H1 (cell line): ENCODE measurements around the gene BRCA2. TPM values are rescaled to one million over a fixed set of nuclear protein-coding genes. Genes with fewer than 3 reads are reported as not detected.

Experiments
- CTCF ChIA-PET: fragments of 300-600 bp; sonication (Branson Sonifier 250); formaldehyde crosslinking; loops from one replicate; lab custom pipeline; 2021; ENCODE audit not compliant: partially characterized antibody; lab: Charles Lee
- POLR2A ChIA-PET: fragments of 300-600 bp; sonication (Branson Sonifier 250); formaldehyde crosslinking; loops from one replicate; lab custom pipeline; 2021; ENCODE audit warnings: inconsistent platforms; ENCODE audit not compliant: partially characterized antibody; lab: Charles Lee
- DNase-seq, 2 experiments: peaks; one replicate each; pipeline versions ENCODE4 v3.0.0 to v3.0.0-alpha.2; 2010 to 2022; ENCODE audit warnings: low spot score in 2 of 2, low read depth in 1 of 2, mixed read lengths in 1 of 2
- FAIRE-seq: peaks from 2 replicates; lab custom pipeline; 2011; peaks lifted over from hg19 to GRCh38; lab: Jason Lieb, UNC
- H2AFZ ChIP-seq: 2 replicates; pipeline ENCODE4 v1.8.1; 2012; ENCODE audit warnings: low read length, inconsistent platforms
- H2AK5ac ChIP-seq: 2 replicates; pipeline ENCODE4 v1.6.1; 2013; ENCODE audit warnings: low read depth, low read length
- H2BK120ac ChIP-seq: replicated peaks from 2 replicates; pipeline ENCODE3; 2013; ENCODE audit warnings: low read depth, low read length, inconsistent platforms
- H2BK12ac ChIP-seq: 2 replicates; pipeline ENCODE4 v1.6.1; 2013; ENCODE audit warnings: low read depth, low read length
- H2BK15ac ChIP-seq: 2 replicates; pipeline ENCODE4 v1.6.1; 2013; ENCODE audit warnings: low read length
- H2BK20ac ChIP-seq: 2 replicates; pipeline ENCODE4 v1.6.1; 2013; ENCODE audit warnings: low read length
- H2BK5ac ChIP-seq: 2 replicates; pipeline ENCODE4 v1.6.1; 2013; ENCODE audit warnings: low read depth, low read length
- H3K14ac ChIP-seq: 2 replicates; pipeline ENCODE4 v1.6.1; 2013; ENCODE audit warnings: inconsistent platforms; ENCODE audit not compliant: insufficient read length
- H3K18ac ChIP-seq: 2 replicates; pipeline ENCODE4 v1.6.1; 2013; ENCODE audit warnings: low read length; ENCODE audit errors: extremely low read depth
- H3K23ac ChIP-seq: 2 replicates; pipeline ENCODE4 v1.6.1; 2013; ENCODE audit warnings: inconsistent platforms; ENCODE audit not compliant: insufficient read length
- H3K23me2 ChIP-seq: 2 replicates; pipeline ENCODE4 v1.6.1; 2013; ENCODE audit warnings: low read depth, low read length
- H3K27ac ChIP-seq: 2 replicates; pipeline ENCODE4 v1.6.1; 2011; ENCODE audit warnings: low read depth, low read length, inconsistent platforms
- H3K27me3 ChIP-seq, 4 experiments: replicated peaks in 1 of 4; 1 replicate in 1 of 4; 2 replicates in 3 of 4; pipeline versions ENCODE4 v1.6.1 to v1.8.1; 2011 to 2013; ENCODE audit warnings: low read length in 3 of 4, mild to moderate bottlenecking in 3 of 4, inconsistent platforms in 2 of 4, mixed read lengths in 2 of 4, moderate library complexity in 1 of 4; ENCODE audit not compliant: control insufficient read depth in 3 of 4, insufficient read depth in 3 of 4; ENCODE audit errors: extremely low read depth in 1 of 4
- H3K36me3 ChIP-seq, 4 experiments: 2 replicates each; pipeline versions ENCODE4 v1.6.1 to v1.8.1; 2011 to 2013; ENCODE audit warnings: mild to moderate bottlenecking in 4 of 4, low read length in 3 of 4, moderate library complexity in 2 of 4, control low read depth in 1 of 4, inconsistent platforms in 1 of 4; ENCODE audit not compliant: insufficient read depth in 4 of 4, control insufficient read depth in 2 of 4
- H3K4ac ChIP-seq: replicated peaks from 2 replicates; pipeline ENCODE3; 2013; ENCODE audit warnings: low read length, low read depth, mixed read lengths, inconsistent platforms; ENCODE audit not compliant: insufficient read length
- H3K4me1 ChIP-seq, 4 experiments: replicated peaks in 1 of 4; 1 replicate in 1 of 4; 2 replicates in 3 of 4; pipeline versions ENCODE4 v1.6.1 to v1.8.1; 2011 to 2013; ENCODE audit warnings: low read length in 3 of 4, inconsistent platforms in 2 of 4, mixed read lengths in 1 of 4; ENCODE audit not compliant: insufficient read depth in 4 of 4, control insufficient read depth in 3 of 4
- H3K4me2 ChIP-seq, 2 experiments: 2 replicates each; pipeline versions ENCODE4 v1.6.1 to v1.8.1; 2011 to 2013; ENCODE audit warnings: low read depth in 2 of 2, low read length in 2 of 2, control low read depth in 1 of 2, inconsistent platforms in 1 of 2, mild to moderate bottlenecking in 1 of 2; ENCODE audit not compliant: insufficient read depth in 1 of 2
- H3K4me3 ChIP-seq, 4 experiments: fragments of 200-600, 300-600 bp in 1 of 4; sonication (generic), shearing (Covaris generic), sonication (Bioruptor Twin) in 1 of 4; 2 replicates each; pipeline versions ENCODE4 v1.5.1 to v1.8.1; 2011 to 2016; ENCODE audit warnings: low read length in 4 of 4, low read depth in 3 of 4, control low read depth in 2 of 4, inconsistent platforms in 2 of 4, mild to moderate bottlenecking in 2 of 4, mixed read lengths in 1 of 4, moderate library complexity in 1 of 4; ENCODE audit not compliant: insufficient read depth in 2 of 4; ENCODE audit errors: extremely low read depth in 1 of 4
- H3K56ac ChIP-seq: replicated peaks from 2 replicates; pipeline ENCODE3; 2013; ENCODE audit warnings: low read depth, mild to moderate bottlenecking, mixed read lengths, low read length, inconsistent platforms; ENCODE audit not compliant: insufficient read length
- H3K79me1 ChIP-seq: 2 replicates; pipeline ENCODE4 v1.6.1; 2013; ENCODE audit warnings: low read depth, low read length, control low read depth
- H3K79me2 ChIP-seq, 2 experiments: 2 replicates each; pipeline versions ENCODE4 v1.6.1 to v1.8.1; 2012 to 2013; ENCODE audit warnings: low read length in 2 of 2, mild to moderate bottlenecking in 2 of 2, inconsistent platforms in 1 of 2; ENCODE audit not compliant: insufficient read depth in 2 of 2, control insufficient read depth in 1 of 2
- H3K9ac ChIP-seq, 4 experiments: replicated peaks in 1 of 4; 1 replicate in 1 of 4; 2 replicates in 3 of 4; pipeline versions ENCODE4 v1.6.1 to v1.8.1; 2011 to 2013; ENCODE audit warnings: low read depth in 3 of 4, low read length in 3 of 4, control low read depth in 2 of 4, mild to moderate bottlenecking in 2 of 4, moderate library complexity in 2 of 4, inconsistent platforms in 1 of 4; ENCODE audit errors: extremely low read depth in 1 of 4
- H3K9me3 ChIP-seq, 2 experiments: 2 replicates each; pipeline versions ENCODE4 v1.6.1 to v1.8.1; 2012 to 2013; ENCODE audit warnings: mild to moderate bottlenecking in 2 of 2, moderate library complexity in 2 of 2, control low read depth in 1 of 2, inconsistent platforms in 1 of 2, low read depth in 1 of 2, low read length in 1 of 2, mixed read lengths in 1 of 2; ENCODE audit not compliant: insufficient read depth in 2 of 2
- H4K20me1 ChIP-seq, 2 experiments: replicated peaks in 1 of 2; 2 replicates each; pipeline versions ENCODE3 to v1.8.1; 2011 to 2013; ENCODE audit warnings: inconsistent platforms in 2 of 2, low read length in 2 of 2, mild to moderate bottlenecking in 1 of 2; ENCODE audit not compliant: insufficient read depth in 2 of 2, control insufficient read depth in 1 of 2
- H4K5ac ChIP-seq: 2 replicates; pipeline ENCODE4 v1.6.1; 2013; ENCODE audit warnings: low read length, low read depth, mixed read lengths, inconsistent platforms; ENCODE audit not compliant: insufficient read length
- H4K8ac ChIP-seq: 2 replicates; pipeline ENCODE4 v1.8.0; 2013; ENCODE audit warnings: mild to moderate bottlenecking, moderate library complexity, low read length, inconsistent platforms; ENCODE audit not compliant: insufficient read depth; ENCODE audit errors: extremely low read depth
- H4K91ac ChIP-seq: replicated peaks from 2 replicates; pipeline ENCODE3; 2013; ENCODE audit warnings: low read length, mixed read lengths, inconsistent platforms; ENCODE audit not compliant: insufficient read length
- BRCA1 ChIP-seq: IDR thresholded peaks from 2 replicates; pipeline ENCODE4 v1.6.1; 2012; ENCODE audit warnings: low read depth, low read length, improper control_type of control experiment
- CBX8 ChIP-seq: fragments of 300-800, 300-1000 bp; sonication (generic); IDR thresholded peaks from 2 replicates; pipeline ENCODE4 v1.7.1; 2016; ENCODE audit warnings: low read depth, low read length, borderline replicate concordance
- CHD1 ChIP-seq: IDR thresholded peaks from 2 replicates; pipeline ENCODE4 v1.6.1; 2012; ENCODE audit warnings: low read depth, low read length, improper control_type of control experiment
- CHD2 ChIP-seq: IDR thresholded peaks from 2 replicates; pipeline ENCODE4 v1.6.1; 2012; ENCODE audit warnings: low read length, improper control_type of control experiment
- CREB1 ChIP-seq: IDR thresholded peaks from 2 replicates; pipeline ENCODE4 v1.6.1; 2012; ENCODE audit warnings: inconsistent platforms
- EZH2 ChIP-seq: fragments of 200-600 bp; sonication (generic); IDR thresholded peaks from 2 replicates; pipeline ENCODE4 v1.7.1; 2012; ENCODE audit warnings: low read depth, mild to moderate bottlenecking, moderate library complexity, low read length, inconsistent platforms; ENCODE audit not compliant: severe bottlenecking
- JUND ChIP-seq: IDR thresholded peaks from 2 replicates; pipeline ENCODE4 v1.6.1; 2011; ENCODE audit warnings: mild to moderate bottlenecking, improper control_type of control experiment, low read length
- MAFK ChIP-seq: IDR thresholded peaks from 2 replicates; pipeline ENCODE4 v1.6.1; 2012; ENCODE audit warnings: low read depth, mild to moderate bottlenecking, improper control_type of control experiment, low read length
- PHF8 ChIP-seq: fragments of 200-600 bp; sonication (generic); conservative IDR thresholded peaks from 2 replicates; pipeline ENCODE4 v1.7.1; 2012; ENCODE audit warnings: low read depth, mild to moderate bottlenecking, inconsistent platforms, low read length, moderate library complexity
- POLR2AphosphoS5 ChIP-seq: IDR thresholded peaks from 2 replicates; pipeline ENCODE4 v1.6.1; 2011; ENCODE audit warnings: low read depth, low read length
- RAD21 ChIP-seq, 2 experiments: IDR thresholded peaks in 1 of 2; conservative IDR thresholded peaks in 1 of 2; 2 replicates each; pipeline ENCODE4 v1.6.1; 2011; ENCODE audit warnings: low read depth in 2 of 2, low read length in 2 of 2, improper control_type of control experiment in 1 of 2, inconsistent platforms in 1 of 2, mild to moderate bottlenecking in 1 of 2, moderate library complexity in 1 of 2
- RBBP5 ChIP-seq: IDR thresholded peaks from 2 replicates; pipeline ENCODE4 v1.7.1; 2012; ENCODE audit warnings: low read depth, mild to moderate bottlenecking, inconsistent platforms, low read length, moderate library complexity, borderline replicate concordance
- RFX5 ChIP-seq: IDR thresholded peaks from 2 replicates; pipeline ENCODE4 v1.6.1; 2011; ENCODE audit warnings: low read depth, low read length, improper control_type of control experiment, borderline replicate concordance
- SIRT6 ChIP-seq: IDR thresholded peaks from one replicate; pipeline ENCODE4 v1.7.1; 2012; ENCODE audit warnings: low read length, inconsistent platforms
- SP1 ChIP-seq: IDR thresholded peaks from 2 replicates; pipeline ENCODE4 v1.6.1; 2011; ENCODE audit warnings: low read depth, low read length
- WGBS, 2 experiments: shearing (Covaris generic) in 1 of 2; methylation state at CpG; one replicate each; pipeline versions ENCODE4 v1.1.6 to v1.1.7; 2013 to 2015; ENCODE audit warnings: low lambda C conversion rate in 2 of 2, mixed read lengths in 2 of 2, inconsistent platforms in 1 of 2, low coverage in 1 of 2, missing lambda C conversion rate in 1 of 2; ENCODE audit not compliant: insufficient replicate concordance in 2 of 2, insufficient coverage in 1 of 2, insufficient read length in 1 of 2; ENCODE audit errors: extremely low coverage in 1 of 2, missing lambda C conversion rate in 1 of 2; 5-methylcytosine and 5-hydroxymethylcytosine counted together
- polyA plus RNA-seq, 7 experiments: library from polyadenylated mRNA; depleted of rRNA in 3 of 7; stranded (reverse) in 5 of 7; unstranded in 2 of 7; fragments of >200 nt in 5 of 7; fragments of 200-250 nt in 2 of 7; gene quantifications; 1 replicate in 5 of 7; 2 replicates in 1 of 7; 4 replicates in 1 of 7; pipeline versions ENCODE4 v1.2.1 to v1.2.3, GENCODE V29; 2011 to 2013; ENCODE audit warnings: missing spikeins in 2 of 7, mixed read lengths in 2 of 7
- total RNA-seq: library from RNA; stranded (reverse); fragmentation: NEBNext Ultra II Directional; extraction: Animal tissue kit (Norgen Biotek cat#: 25700); gene quantifications from 2 replicates; pipeline ENCODE4 v1.2.1, GENCODE V29; 2021

The BRCA2 gene
- total and polyA plus RNA-seq, 2 of the 8 experiments (the other 6 are each of a cell fraction or from before 2014, with no cell fraction given), result 4.2 to 24.9 TPM

- no peak overlapping the region for H3K56ac ChIP-seq
- no peaks in the 10 kb centered on the region for H3K9me3 ChIP-seq
- H3K23me2 ChIP-seq, result no peaks in the 10 kb centered on the region
- H2BK120ac ChIP-seq, result no peak overlapping the region
- no peak overlapping the region for H2AK5ac ChIP-seq
- no peak overlapping the region for H3K9ac ChIP-seq
- H3K14ac ChIP-seq, result no peak overlapping the region
- ChIA-PET POLR2A (no interaction called here), CTCF (no interaction called here)
- H3K79me1 ChIP-seq, result no peaks in the 10 kb centered on the region
- no peak for TF ChIP-seq JUND
- TF ChIP-seq RAD21 (IDR thresholded peaks at IDR 0.05 in 1 of 2, conservative IDR thresholded peaks at IDR 0.05 in 1 of 2; ENCODE audit: low read depth in 2 of 2, low read length in 2 of 2), result no peak
- TF ChIP-seq SP1, result no peak
- TF ChIP-seq RBBP5, result no peak
- TF ChIP-seq RFX5, result no peak
- no peak for TF ChIP-seq EZH2
- TF ChIP-seq CBX8, result no peak
- no peak for TF ChIP-seq POLR2AphosphoS5
- TF ChIP-seq CHD1, result no peak
- no peak for TF ChIP-seq CREB1
- TF ChIP-seq MAFK, result no peak
- TF ChIP-seq BRCA1, result no peak
- TF ChIP-seq SIRT6, result no peak
- TF ChIP-seq CHD2, result no peak
- no peak for TF ChIP-seq PHF8
- peaks cover 0 to 21% (median 7%) of the 10 kb centered on the region in 4 experiments; a peak in 5 of 8 replicates for H3K36me3 ChIP-seq
- H3K4ac ChIP-seq, result no peak overlapping the region
- H4K8ac ChIP-seq, result no peak overlapping the region
- DNase-seq (no peak), FAIRE-seq (no peak)
- H2BK15ac ChIP-seq, result no peak overlapping the region
- no peak overlapping the region for H4K91ac ChIP-seq
- H2AFZ ChIP-seq, result no peak overlapping the region
- no peak overlapping the region for H3K23ac ChIP-seq
- no peak overlapping the region for H3K4me2 ChIP-seq
- H2BK5ac ChIP-seq, result no peak overlapping the region
- H2BK12ac ChIP-seq, result no peak overlapping the region
- H3K27me3 ChIP-seq, result no peaks in the 10 kb centered on the region
- no peak overlapping the region for H2BK20ac ChIP-seq
- no peak overlapping the region for H3K27ac ChIP-seq
- no peaks in the 10 kb centered on the region for H3K79me2 ChIP-seq
- H3K4me1 ChIP-seq, result peaks cover 0 to 4% (median 0%) of the 10 kb centered on the region in 4 experiments; a peak in 2 of 7 replicates
- H4K20me1 ChIP-seq, result no peaks in the 10 kb centered on the region
- H3K4me3 ChIP-seq, result no peak overlapping the region
- H3K18ac ChIP-seq, result no peak overlapping the region
- H4K5ac ChIP-seq, result no peak overlapping the region
- 100% methylated on average over 1 of the region's 1 CpG; no CpG with 5 or more reads in 1 of the 2 experiments for WGBS, 2 experiments
Measured at GRCh38 chr13:32354040-32354439, 38.7 kb downstream of the BRCA2 start.
